GM15510 (cell line): Measurements from ENCODE around the gene SH2D5.

Source experiments
- POLR2A ChIP-seq: IDR thresholded peaks from 3 replicates; pipeline ENCODE4 v1.6.1; 2011; ENCODE audit warnings: borderline replicate concordance; ENCODE audit not compliant: insufficient read length; ENCODE audit errors: extremely low read depth

SH2D5 gene

DNA sequence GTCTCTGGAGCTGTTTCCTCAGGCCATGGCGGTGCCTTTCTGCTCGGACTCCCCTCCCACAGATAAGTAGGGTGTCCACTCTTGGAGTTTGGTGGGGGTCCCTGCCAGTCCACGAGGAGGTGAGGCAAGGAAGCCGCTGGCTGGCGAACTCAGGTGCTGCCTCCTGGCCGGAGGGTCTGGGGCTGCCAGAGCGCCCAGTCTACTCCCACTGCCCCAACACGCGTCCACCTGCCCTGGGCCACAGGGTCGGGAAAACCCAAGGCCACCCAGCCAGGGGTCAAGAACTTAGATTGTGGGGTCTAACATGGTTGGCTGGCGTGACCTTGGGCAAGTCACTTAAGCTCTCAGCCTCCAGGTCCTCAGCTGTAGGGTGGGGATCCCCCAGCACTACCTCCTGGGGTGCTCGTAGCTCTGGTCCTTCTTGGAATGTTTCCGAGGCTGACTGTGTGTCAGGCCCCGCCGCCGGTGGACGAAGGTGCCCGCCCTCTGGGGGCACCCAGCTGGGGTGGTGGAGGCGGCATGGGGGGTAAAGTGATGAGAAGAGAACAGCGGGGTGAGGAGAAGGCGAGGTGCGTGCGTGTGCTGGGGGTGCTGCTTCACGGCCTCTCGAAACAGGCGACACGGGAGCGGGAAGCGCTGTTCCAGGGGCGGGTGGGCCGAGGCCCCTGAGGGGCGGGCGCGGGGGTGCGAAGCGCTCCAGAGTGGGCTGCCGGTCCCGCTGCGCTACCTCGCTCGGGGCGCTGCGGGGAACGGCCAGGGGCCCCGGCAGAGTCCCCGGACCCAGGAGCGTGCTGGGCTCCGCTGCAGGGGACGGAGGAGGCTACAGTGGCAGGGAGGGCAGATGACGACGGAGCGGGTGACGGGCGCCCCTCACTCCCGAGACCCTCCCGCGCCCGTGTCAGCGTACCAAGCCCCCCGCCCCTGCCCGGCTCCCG lies 1.2 kb downstream of the SH2D5 start:
- TF ChIP-seq POLR2A = no peak

DNA sequence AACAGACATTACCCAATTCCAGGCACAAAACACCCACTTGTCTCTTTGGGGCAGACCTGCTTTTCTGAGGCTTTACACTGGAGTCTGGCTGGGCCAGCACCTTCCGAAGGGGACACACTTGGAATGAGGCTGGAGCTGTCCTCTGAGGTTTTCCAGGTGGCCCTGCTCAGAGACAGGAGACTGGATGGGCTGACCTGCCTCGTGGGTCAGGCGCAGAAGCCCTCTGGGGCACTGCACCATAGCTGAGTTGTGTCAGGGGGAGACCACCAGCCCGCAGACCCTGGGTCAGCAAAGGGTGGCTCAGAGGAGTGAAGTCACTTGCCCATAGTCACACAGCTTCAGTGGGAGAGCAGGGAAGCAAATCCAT lies 1.8 kb downstream of the SH2D5 start:
- TF ChIP-seq POLR2A = no peak

DNA sequence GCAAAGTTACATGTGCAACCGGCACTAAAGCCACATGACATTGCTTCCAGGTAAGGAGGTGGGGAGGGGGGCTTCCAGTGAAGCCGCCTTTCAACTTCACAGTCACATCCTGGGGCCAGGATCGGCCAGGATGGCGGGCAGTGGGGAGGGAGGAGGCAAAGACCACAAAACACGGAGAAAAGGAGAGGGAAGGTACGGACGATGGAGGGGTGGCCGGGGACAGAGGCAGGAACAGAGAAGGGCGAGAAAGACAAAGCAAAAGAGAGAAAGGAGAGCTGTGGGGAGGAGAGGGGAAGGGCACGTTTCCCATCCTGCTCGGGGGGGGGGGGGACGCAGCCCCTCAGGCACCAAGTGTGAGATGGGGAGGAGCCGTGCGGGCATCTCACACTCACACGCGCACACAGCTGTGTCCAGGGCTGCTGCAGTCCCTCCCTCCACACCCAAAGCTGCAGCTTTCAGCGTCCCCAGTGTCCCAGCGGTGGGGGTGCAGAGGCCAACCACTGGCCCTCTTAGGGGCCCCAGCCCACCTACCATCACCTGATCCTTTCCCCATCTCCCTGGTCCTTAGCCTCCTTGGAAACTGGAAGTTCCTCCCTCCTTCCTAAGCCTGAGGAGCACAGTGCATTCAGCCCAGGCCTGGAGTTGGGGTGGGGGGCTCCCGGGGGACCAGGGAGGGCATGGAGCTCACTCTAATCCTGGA lies 2.4 kb downstream of the SH2D5 start:
- no peak for TF ChIP-seq POLR2A

DNA sequence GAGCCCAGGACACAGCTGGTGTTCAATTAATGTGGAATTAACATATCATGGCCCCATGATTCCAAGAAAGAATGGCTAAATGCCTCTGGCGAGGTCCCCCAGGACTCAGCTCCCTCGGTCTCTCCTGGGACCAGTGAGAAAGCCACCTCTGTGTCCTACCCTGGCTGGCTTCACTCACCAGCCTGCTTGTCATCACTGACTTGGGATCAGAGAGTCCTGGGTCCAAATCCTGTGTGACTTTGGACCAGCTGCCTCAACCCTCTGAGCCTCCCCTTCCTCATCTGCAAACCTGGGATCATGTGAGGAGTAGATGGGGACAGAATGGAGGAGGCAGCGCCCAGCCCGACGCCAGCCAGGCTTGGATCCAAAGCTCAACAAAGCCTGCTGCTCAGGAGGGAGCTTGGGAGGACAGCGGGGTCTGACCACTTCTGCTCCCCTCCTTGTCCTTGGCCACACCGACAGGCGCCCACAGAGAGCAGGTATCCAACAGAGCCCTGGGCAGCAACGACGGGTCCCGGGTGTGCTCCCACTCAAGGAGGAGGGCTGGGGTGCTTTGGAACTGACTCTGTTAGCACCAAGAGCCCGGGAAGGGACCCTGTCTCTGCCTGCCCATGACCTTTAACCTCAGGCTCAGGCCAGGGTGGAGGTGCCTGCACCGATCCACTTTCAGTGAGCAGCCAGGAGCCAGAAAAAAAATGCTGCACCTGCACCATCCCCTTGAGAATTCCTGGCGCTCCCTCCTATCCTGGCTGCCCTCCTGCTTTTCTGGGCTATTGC lies 3.2 kb downstream of the SH2D5 start:
- TF ChIP-seq POLR2A = no peak

DNA sequence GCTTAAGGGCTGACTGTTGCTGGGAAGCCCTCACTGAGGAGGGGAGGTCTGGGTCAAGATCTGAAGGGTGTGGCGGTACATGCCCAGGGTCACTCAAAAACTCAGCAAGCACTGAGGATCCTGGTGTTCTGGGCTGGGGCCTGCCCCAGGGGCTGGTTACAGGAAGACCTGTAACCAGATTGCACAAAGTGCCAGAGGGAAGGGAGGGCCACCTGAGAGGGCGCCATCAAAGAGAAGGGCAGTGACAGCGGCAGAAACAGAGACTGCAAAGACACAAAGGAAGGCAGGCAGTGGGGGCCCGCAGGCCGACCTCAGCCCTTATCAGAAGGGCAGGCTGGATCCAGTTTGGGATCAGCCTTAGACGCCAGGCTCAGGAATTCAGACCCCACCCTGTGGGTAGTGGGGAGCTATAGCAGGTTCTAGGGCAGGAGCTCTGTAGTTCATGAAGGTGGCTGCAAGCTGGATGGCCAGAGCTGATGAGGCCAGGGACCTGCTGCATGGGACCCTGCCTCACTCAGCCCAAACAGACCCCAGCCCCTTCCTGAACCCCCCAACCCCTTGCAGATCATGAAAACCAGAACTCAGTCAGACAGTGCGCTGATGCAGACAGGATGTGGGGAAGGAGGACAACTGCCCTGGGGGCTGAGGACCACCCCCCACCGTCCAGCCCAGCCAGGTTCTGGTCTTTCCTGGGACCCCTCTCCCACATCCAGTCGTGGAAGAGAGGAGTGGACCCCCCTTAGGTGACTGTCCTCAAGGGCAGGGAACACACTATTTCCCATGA lies 3.9 kb downstream of the SH2D5 start:
- TF ChIP-seq POLR2A = no peak

DNA sequence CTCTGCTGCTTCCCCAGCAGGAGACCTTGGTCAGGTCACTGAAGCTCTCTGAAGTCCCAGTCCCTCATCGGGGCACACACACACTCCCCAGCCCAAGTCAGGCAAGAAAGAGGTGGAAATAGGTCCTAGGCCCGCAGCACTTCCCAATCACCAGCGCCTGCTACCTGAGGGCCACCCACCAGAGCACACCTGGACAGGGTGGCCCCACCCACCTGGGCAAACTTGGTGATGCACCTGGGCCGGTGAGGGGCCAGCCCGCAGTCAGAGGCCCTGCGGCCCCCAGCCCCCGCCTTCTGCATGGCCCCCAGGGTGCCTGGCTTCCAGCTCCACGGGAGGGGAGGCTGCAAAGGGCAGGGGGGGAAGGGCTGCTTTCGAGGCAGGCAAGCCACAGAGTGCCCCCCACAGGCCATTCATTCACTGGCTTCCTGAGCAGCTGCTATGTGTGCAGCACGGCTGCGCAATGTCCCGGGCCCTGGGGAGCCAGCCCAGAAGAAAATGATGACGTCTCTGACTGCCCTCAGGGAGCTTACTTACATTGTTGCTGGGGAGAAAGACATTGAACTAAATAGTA lies 4.7 kb downstream of the SH2D5 start:
- TF ChIP-seq POLR2A = no peak

DNA sequence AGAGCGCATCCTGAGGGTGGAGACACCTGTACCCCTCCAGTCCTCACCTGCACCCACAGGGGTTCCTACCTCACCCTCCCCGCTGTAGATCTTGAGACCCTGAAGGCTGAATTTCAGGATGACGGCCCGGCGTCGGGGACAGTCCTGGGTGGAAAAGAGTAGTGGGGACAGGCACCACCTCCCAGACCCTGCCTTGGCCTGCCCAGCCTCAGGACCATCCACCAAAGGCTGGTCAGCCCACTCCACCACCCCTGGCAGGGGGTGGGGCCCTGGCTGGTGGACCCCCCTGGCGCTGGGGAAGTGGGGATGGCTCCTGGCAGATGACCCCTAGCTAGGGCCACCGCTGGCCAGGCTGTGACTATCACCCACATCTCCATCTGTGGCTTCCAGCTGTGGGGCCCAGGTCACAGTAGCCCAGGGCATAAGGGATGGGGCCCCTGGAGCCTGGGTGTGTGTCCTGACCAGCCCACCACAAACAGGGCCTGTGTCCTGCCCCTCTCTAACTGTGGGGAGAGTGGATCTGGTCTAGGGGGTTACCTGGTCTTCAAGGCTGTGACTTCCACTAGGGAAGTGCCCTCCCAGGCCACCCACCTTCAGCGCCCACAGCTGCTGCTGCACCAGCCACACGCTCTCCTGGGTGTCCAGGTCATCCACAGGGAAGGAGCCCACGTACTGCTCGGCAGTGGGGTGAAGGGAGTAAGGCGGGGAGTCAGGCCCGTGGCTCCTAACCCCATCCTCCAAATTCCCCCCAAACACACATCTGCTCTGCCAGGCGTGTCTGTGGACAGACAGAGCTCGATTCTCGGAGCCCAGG lies 5.4 kb downstream of the SH2D5 start:
- no peak for TF ChIP-seq POLR2A

DNA sequence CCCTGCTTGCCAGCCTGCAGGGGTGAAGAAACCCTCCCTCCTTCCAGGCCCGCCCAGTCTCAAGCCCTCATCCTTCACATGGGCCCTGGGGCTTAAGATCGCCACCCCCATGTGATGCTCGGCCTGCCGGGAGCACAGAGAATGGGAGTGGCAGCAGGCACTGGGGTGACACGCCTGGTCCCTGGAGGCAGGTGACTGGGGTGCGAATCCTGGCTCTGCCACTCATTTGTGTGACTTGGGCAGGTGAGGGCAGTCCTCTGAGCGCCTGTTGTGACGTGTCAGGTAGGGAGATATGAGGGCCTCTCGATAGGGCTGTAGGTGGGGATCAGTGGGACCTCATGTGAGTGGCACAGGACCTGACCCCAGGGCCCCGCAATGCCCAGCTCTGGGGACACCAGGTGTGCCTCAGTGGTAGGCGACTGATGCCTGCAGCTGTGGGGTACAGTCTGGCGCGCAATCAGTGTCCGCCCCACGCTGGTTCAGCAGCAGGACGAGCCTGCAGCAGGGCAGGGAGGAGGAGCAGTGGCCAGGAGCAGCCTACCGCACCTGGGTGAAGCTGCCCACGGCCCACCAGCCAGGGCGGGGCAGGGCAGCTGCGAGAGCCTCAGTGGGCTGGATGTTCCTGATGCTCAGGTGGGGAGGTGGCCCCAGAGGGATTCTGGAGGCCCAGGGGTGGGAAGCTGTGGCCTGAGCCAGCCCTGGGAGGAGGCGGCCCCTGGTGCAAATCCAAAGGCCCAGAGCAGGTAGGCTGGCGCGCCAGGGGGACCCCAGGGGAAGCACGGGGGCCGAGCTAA lies 6.2 kb downstream of the SH2D5 start:
- no peak for TF ChIP-seq POLR2A

DNA sequence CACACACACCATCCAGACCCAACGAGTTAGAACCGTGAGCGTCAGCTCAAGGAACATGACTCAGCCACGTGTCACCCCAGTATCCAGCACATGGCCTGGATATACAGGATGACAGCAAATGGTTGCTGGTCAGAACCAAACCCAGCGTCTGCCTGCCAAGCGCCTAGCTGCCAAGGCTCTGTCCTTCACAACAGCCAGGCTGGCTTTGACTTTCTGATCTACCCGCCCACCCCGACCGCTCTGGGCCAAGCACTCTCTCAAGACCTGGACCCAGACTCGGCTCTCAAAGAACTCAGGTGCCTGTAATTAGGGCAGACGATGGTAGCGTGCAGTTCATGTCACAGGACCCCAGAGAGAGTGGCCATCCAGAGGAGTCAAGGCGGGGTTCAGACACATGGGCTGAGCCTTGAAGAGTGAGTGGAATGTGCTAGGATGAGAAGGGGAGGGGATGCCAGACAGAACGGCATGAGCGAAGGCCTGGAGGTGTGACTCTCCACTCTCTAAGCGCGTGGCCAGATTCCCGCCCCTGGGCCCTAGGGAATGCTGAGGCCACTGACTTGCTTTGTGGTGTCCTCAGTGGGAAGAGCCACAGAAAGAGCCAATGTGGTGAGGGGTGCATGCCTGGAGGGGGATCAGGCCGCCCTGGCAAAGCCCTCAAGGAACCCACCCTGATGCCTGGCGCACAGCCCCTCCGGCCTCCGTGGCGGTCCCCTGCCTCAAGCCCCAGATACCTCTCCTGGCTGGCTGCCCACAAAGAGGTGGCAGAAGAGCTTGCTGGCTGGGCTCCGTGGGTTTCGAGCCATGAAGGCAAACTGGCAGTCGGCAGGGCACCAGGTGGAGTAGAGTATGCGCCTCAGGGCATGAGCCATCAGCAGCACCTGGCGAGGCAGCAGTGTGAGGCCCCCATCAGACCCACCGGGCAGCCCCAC lies 7.0 kb downstream of the SH2D5 start:
- no peak for TF ChIP-seq POLR2A

DNA sequence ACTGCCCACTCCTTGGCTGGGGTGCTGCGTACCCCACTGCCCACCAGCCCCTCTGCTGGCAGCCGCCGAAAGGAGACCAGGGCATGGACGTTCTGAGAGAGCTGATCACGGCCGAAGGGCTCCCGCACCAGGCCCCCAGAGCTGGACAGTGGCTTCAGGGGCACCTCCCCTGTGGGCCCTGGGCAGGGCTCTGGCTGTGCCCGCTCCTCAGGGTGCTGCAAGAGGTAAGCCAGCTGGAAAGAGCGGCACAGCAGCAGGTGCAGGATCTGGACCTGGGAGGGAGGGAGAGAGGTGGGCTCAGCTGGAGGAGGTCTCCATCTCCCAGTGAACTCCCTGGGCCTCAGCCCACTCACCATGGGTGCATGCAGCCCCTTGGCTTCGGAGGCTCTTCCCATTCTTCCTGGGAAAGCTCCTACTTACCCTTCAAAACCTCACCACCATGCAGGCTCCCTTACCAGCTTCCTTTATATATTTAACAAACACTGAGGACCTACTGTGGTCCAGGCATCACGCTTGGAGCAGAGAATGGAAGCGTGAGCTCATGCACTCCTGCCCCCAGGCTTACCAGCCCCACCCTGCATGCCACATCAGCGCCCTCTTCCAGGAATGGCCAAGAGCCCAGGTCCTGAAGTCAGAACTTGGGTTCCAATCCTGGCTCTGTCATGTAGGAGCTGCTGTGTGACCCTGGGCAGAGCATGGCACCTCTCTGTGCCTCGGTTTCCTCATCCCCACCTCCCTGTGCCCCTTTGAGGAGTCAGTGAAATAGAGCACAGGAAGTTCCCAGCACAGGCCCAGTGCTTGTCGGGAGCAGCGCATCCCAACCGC lies 7.9 kb downstream of the SH2D5 start:
- TF ChIP-seq POLR2A = no peak
